ENCODE data around the gene MIEN1.
A peak's percentile ranks its signal among the peaks of the same experiment; 100 is the strongest.
"Not testable (repeated sequence)": the region's sequence is repeated elsewhere in the genome, so short reads cannot be mapped to it uniquely, and the experiment has no call there.

MIEN1 gene

DNA sequence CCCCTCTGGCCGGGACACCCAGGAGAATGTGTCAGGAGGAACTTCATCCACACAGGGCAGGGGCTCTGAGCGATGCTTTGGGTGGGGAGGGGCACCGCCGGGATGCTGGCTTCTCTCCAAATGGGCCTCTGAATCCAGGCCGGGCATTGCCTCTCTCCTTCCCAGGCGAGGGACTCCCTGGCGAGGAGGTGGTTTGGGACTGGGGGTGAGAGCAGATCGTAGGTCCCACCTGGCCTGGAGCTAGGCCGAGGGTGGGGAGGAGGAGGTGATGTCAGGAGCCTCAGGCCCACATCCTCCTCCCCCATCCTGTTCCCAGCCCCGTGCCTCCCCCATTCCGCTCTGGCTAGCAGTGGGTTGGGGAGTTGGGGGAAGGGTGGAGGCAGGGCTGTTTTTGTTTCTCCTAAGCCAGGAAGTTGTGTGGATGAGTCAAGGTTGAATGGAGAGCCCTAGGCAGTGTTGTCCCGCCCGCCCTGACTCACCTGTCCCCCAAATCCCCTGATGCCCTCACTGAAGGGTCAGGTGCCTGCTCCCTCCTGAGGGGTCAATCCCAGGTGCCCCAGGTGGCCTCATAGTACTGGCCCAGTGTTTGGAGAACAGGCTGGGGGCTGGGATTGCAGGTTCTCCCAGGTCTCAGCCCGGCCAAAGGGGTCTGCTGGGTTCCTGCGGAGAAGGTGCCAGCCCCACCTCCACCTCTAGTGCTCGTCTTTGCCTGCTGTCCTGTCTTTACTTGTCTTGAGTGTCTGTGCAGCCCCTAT is 10.2 kb upstream of the MIEN1 start:
- TF ChIP-seq GATA1 (IDR thresholded peaks at IDR 0.05; ENCODE audit: low read depth, low read length) (no peak), POLR2A (IDR thresholded peaks at IDR 0.05; ENCODE audit: low read length) (no peak)
- no peak for DNase-seq

DNA sequence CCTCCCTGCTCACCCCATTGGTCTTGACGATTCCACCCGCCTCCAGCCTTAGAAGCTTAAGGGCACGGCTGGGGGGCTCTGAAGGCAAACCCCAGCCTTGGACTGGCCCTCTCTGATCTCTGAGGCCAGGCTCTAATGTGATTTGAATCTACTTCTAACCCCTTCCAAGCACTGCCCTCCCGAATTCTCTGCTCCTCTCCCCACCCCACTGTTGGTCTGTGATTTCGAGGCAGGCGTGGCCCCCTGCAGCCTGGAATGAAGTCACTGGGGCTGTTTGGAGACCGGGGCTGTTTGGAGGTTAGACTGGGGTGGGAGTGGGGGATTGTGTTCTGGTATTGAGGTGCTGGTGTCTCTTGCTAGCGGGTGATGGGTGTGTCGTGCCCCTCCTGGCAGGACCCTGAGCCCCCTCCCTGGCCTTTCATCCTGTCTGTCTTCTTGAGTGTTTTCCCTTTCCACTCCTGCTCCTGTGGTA is 9.6 kb upstream of the MIEN1 start:
- no peak for TF ChIP-seq POLR2A (IDR thresholded peaks at IDR 0.05; ENCODE audit: low read length)
- TF ChIP-seq GATA1 (IDR thresholded peaks at IDR 0.05; ENCODE audit: low read depth, low read length) = no peak
- DNase-seq = no peak

DNA sequence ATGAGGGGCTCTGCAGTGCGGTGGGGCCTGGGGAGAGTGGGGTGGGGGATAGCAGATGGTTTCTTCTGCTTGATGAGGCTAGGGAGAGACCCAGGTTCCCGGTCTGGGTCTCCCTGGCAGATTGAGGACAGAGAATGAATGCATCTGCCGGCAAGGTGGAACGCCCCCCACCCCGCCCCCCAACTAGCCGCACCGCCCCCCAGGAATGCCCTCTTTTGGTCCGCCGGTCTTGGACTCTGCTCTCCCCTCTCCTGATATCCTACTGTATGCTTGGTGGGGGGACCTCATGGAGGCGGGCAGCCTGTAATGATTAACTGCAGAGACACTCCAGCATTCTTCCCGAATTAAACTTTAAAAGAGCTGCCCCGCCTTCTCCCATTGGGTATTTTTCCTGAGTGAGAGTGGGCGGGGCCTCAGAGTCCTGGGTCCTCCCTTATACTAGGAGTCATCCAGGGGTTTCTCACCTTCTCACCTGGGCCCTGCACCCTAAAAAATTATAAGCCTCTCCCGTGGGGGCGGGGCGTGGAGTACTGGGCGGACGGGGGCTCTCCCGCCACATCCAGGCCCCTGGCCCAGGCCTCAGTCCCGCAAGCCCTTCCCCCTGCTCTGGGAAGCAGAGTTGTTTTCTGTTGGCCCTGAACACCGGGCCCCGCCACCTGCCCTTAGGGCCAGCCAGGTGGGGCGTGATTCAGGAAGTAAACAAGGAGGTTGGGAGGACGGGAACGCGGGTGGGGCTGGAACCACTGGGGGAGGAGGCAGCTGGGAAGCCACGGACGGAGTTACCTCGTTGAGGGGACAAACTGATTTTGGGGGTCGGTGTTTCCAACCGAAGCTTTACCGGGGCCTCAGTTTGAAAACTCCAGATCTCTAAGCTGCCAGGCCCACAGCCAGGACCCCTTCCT is 8.9 kb upstream of the MIEN1 start:
- TF ChIP-seq POLR2A (IDR thresholded peaks at IDR 0.05; ENCODE audit: low read length) (no peak), GATA1 (IDR thresholded peaks at IDR 0.05; ENCODE audit: low read depth, low read length) (no peak)
- DNase-seq = no peak

GRCh38 chr17:39738568-39738901 is 8.2 kb upstream of the MIEN1 start:
- TF ChIP-seq GATA1 (IDR thresholded peaks at IDR 0.05; ENCODE audit: low read depth, low read length) (no peak), POLR2A (IDR thresholded peaks at IDR 0.05; ENCODE audit: low read length) (no peak)
- DNase-seq = no peak

- DNase-seq = no peak
- TF ChIP-seq GATA1 (IDR thresholded peaks at IDR 0.05; ENCODE audit: low read depth, low read length) (no peak), POLR2A (IDR thresholded peaks at IDR 0.05; ENCODE audit: low read length) (no peak)
Observed at GRCh38 chr17:39737760-39738567, 7.6 kb upstream of the MIEN1 start, which contains the start of gene GRB7. Gene GRB7, plus strand, starts transcription at chr17:39737938. Its CDS starts 4,364 bp downstream, at chr17:39742302.

GRCh38 chr17:39737206-39737759 is 7.0 kb upstream of the MIEN1 start:
- TF ChIP-seq GATA1 (IDR thresholded peaks at IDR 0.05; ENCODE audit: low read depth, low read length) = no peak
- TF ChIP-seq POLR2A (IDR thresholded peaks at IDR 0.05; ENCODE audit: low read length) = no peak
- DNase-seq = no peak

DNA sequence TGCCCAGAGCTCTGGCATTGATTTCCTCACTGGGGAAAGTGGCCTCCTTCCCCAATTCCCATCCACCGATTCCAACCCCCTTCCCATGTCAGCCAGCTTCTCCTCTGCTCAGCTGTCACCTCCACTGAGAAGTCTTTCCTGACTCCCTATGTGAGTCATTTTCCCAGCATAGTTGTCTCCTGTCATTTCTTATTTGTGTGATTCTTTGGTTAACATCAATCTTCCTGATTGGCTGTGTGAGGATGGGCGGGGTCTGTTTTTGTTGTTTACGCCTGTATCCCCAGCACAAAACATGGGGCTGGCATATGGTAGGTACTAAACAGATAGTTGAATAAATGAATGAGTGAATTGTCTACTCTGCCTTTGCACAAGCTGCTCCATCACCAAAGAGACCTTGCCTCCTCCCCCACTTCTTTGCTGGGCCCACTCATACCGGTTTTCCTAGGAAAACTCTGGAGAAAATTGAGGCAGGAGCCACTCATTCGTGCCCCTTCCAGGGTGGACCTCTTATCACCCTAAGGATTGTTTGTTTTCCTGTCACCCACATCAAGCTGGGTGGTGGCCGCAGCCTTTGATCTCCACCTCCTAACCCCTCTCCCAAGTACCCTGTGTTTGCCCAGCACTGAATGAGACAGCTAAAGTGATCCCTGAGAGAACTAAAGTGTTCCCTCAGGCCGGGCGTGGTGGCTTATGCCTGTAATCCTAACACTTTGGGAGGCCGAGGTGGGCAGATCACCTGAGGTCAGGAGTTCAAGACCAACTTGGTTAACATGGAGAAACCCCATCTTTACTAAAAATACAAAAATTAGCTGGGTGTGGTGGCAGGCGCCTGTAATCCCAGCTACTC is 6.2 kb upstream of the MIEN1 start:
- no peak for DNase-seq
- TF ChIP-seq POLR2A (IDR thresholded peaks at IDR 0.05; ENCODE audit: low read length) (no peak), GATA1 (IDR thresholded peaks at IDR 0.05; ENCODE audit: low read depth, low read length) (no peak)

- DNase-seq = no peak
- no peak for TF ChIP-seq GATA1 (IDR thresholded peaks at IDR 0.05; ENCODE audit: low read depth, low read length)
- TF ChIP-seq POLR2A (IDR thresholded peaks at IDR 0.05; ENCODE audit: low read length) = no peak
Observed at GRCh38 chr17:39735882-39736281, 5.5 kb upstream of the MIEN1 start.

- no peak for DNase-seq
- TF ChIP-seq GATA1 (IDR thresholded peaks at IDR 0.05; ENCODE audit: low read depth, low read length) (no peak), POLR2A (IDR thresholded peaks at IDR 0.05; ENCODE audit: low read length) (no peak)
Observed at GRCh38 chr17:39732586-39732985, 2.3 kb upstream of the MIEN1 start.

- DNase-seq = no peak
- TF ChIP-seq GATA1 (IDR thresholded peaks at IDR 0.05; ENCODE audit: low read depth, low read length) (no peak), POLR2A (IDR thresholded peaks at IDR 0.05; ENCODE audit: low read length) (no peak)
Observed at GRCh38 chr17:39729280-39729851, 966 bp downstream of the MIEN1 start.

DNA sequence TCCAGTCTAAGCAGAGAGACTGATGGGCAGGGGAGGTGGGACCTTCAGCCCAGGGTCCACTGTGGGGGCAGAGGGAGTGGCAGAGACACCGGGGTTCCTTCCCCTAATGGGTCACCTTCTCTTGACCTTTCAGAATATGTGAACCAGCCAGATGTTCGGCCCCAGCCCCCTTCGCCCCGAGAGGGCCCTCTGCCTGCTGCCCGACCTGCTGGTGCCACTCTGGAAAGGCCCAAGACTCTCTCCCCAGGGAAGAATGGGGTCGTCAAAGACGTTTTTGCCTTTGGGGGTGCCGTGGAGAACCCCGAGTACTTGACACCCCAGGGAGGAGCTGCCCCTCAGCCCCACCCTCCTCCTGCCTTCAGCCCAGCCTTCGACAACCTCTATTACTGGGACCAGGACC is 2.8 kb downstream of the MIEN1 start:
- TF ChIP-seq POLR2A (IDR thresholded peaks at IDR 0.05; ENCODE audit: low read length) (peak; percentile 9), GATA1 (IDR thresholded peaks at IDR 0.05; ENCODE audit: low read depth, low read length) (no peak)
- DNase-seq = no peak

DNA sequence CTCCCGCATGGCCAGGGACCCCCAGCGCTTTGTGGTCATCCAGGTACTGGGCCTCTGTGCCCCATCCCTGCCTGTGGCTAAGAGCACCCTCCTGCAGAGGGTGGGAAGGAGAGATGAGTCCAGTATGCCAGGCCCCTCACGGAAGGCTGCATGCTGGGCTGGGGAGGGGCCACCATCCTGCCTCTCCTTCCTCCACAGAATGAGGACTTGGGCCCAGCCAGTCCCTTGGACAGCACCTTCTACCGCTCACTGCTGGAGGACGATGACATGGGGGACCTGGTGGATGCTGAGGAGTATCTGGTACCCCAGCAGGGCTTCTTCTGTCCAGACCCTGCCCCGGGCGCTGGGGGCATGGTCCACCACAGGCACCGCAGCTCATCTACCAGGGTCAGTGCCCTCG is 3.7 kb downstream of the MIEN1 start:
- no peak for TF ChIP-seq POLR2A (IDR thresholded peaks at IDR 0.05; ENCODE audit: low read length)
- TF ChIP-seq GATA1 (IDR thresholded peaks at IDR 0.05; ENCODE audit: low read depth, low read length) = no peak

DNA sequence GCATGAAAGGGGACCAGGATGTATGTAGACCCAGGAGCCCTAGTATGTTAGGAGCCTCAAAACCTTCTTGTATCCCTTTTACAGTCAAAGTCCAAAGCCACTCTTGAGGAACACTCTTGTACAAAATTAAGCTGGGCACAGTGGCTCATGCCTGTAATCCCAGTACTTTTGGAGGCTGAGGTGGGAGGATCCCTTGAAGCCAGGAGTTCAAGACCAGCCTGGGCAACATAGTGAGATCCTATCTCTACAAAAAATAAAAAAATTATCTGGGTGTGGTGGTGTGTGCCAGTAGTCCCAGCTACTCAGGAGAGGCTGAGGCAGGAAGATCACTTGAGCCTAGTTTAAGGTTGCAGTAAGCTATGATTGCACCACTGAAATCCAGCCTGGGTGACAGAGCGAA is 4.4 kb downstream of the MIEN1 start:
- DNase-seq = not testable (repeated sequence)

More for the DNA sequence above, 3.7 kb downstream of the MIEN1 start:
- DNase-seq = no peak

Data from erythroblast (primary cell).